ENCODE measurements around the gene MARF1.
"Not testable (repeated sequence)": the region's sequence is repeated elsewhere in the genome, so short reads cannot be mapped to it uniquely, and the experiment has no call there.

The MARF1 gene

GRCh38 chr16:15621456-15621855 lies 21.5 kb downstream of the MARF1 start:
- DNase-seq (ENCODE audit: low read depth in 3 of 3): no peak

DNA sequence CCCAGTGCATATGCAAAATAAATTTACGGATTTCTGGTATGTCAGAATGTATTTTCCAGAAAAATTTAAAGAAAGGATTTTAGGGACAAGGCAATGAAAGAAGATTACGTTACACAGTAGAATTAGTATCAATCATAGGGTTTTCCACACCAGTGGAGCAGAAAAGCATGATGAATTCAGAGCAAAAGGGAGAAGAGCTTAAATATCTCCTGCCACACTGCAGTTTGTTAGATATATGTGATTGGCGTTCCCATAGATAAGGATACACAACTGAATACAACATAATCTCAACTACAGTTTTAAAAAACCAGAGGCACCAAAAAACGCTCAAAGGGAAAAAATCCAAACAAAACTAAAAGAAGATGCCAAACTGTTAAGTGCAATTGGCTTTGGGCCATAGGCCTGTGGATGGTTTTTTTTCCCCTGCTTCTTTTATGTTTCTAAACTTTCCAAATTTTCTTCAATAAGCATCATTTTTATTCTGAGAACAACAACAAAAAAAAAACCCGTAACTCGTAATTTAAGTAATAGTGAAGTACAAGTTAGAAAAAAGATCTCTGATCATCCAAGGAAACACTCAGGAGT lies 22.3 kb downstream of the MARF1 start:
- no peak for DNase-seq (ENCODE audit: low read depth in 3 of 3)

- DNase-seq (ENCODE audit: low read depth in 3 of 3): no peak
Observed at GRCh38 chr16:15618392-15618791, 24.6 kb downstream of the MARF1 start.

DNA sequence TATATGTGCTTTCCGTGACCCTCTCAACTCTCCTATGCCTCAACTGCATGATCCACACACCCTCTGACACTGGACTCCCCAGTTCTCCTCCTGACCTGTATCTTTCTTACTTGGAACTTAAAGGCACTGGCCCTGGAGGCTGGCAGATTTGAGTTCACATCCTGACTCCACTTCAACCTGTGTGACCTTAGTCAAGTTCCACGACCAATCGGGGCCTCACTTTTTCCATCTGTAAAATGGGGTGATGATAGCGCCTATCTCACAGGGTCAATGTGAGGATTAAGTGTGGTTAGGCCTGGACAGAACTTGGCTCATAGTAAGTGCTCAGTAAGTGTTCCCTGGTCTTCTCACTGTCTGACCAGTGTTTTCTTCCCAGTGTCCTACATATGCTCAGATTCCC lies 25.1 kb downstream of the MARF1 start:
- DNase-seq (ENCODE audit: low read depth in 3 of 3): no peak

DNA sequence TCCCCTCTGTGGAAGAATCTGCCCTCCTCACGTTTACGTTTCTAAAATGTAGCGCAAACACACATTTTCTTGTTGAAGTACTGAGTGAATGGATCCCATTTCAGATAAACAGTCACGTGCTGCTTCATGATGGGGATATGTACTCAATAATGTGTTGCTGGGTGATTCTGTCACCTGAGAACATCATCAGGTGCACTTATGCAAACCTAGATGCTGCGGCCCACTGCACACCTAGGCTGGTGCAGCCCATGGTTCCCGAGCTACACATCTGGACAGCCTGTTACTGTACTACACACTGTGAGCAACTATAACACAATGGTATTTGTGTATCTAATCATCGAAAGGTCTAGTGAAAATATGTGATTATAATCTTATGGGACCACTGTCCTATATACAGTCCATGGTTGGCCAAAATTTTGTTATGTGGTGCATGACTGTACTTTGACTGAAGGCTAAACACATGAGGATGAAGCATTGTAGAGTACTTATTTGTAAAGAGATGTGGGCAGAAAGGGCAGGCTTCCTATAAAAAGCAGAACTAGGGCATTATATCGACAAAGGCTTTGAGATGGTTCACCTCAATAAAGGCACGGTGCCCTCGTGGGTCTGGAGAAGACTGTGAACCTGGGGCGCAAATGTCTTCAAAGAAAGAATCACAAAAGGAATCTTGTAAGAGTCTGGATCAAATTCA lies 26.3 kb downstream of the MARF1 start:
- DNase-seq (ENCODE audit: low read depth in 3 of 3): no peak

GRCh38 chr16:15616012-15616411 lies 26.9 kb downstream of the MARF1 start:
- DNase-seq (ENCODE audit: low read depth in 3 of 3): no peak

DNA sequence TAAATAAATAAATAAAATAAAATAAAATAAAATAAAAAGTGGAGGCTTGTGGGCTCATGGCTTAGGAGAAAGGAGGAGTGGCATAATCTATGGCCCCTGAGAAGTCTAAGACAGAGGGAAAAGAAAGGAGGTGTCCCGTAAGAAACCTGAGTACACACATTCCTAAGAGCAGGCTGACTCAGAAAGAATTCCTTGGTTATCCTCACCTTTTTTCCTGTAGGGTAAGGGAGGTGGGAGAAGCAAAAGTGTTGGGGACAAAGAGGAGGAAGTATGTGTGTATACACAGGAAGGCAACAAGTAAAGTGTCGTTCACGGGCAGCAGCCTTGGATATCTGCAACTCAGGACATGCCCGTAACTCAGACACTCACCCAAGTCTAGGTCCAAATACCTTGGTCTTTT lies 29.3 kb downstream of the MARF1 start:
- no peak for DNase-seq (ENCODE audit: low read depth in 3 of 3)

DNA sequence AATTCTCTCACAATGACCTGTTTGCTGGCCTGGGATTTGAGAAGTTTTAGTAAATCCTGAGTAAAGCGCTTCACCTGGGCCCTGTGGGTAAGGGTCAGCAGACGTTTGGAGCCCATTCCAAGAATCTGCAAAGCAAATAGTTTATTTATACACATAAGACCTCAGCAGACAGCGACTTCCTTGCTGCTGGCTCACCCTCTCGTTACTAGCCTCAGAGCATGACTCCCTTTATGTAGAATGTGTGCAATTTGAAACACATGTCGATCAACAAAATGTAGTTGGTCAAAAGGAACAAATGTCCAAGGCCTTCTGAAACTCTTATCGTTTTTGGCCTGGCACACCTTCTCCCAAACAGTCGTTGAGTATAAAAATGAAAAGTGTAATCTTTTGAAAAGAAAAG lies 31.3 kb downstream of the MARF1 start:
- DNase-seq (ENCODE audit: low read depth in 3 of 3): no peak

DNA sequence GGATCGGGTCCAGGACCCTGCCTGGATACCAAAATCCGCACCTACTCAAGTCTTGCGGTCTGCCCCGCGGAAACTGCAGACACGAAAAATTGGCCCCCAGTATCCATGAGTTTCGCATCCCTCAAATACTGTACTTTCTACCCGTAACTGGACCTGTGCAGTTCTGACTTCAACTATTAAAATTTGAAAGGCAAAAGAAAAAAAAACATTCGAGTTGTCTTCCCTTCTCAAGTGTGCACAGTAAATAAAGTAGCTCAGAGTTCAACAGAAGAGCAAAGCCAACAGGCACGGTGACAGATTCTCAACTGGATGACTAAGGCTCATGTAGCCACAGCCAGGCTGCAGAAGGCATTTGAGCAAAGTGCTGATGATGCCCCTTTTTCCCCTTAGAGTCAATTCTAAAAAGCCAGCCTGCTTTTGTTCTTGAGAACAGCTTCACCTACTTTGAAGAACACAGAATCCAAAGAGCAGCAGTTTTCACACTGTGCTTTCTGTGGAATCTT lies 32.5 kb downstream of the MARF1 start:
- DNase-seq (ENCODE audit: low read depth in 3 of 3): no peak

GRCh38 chr16:15609286-15609649 lies 33.7 kb downstream of the MARF1 start:
- DNase-seq (ENCODE audit: low read depth in 3 of 3): no peak

DNA sequence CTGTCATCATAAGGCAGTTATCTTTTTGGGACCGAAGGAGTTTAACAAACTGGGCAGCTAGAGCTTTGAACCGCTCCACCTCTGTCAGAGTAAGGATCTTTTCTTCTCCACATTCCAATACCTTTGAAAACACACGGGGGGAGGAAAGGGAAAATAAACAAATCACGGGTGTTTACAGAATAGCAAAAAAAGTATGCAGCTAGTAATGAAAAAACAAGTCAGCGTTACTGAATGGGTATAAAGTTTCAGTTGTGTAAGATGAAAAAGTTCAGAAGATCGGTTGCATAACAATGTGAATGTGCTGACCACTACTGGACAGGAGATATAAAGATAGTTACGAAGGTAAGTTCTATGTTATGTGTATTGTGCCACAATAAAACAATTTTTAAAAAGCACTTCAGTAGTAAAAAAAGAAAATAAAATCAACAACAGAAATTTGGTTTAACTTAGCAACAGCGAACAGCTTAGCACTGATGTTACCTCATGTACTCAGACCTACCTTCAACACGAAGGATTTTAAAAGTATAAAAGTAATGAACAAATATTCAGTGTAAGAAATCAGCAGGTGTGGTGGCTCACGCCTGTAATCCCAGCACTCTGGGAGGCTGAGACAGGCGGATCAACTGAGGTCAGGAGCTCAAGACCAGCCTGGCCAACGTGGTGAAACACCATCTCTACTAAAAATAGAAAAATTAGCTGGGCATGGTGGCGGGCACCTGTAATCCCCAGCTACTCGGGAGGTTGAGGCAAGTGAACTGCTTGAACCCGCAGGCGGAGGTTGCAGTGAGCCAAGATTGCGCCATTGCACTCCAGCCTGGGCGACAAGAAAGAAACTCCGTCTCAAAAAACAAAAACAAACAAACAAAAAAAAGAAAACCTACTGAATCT lies 34.3 kb downstream of the MARF1 start:
- DNase-seq (ENCODE audit: low read depth in 3 of 3): no peak

DNA sequence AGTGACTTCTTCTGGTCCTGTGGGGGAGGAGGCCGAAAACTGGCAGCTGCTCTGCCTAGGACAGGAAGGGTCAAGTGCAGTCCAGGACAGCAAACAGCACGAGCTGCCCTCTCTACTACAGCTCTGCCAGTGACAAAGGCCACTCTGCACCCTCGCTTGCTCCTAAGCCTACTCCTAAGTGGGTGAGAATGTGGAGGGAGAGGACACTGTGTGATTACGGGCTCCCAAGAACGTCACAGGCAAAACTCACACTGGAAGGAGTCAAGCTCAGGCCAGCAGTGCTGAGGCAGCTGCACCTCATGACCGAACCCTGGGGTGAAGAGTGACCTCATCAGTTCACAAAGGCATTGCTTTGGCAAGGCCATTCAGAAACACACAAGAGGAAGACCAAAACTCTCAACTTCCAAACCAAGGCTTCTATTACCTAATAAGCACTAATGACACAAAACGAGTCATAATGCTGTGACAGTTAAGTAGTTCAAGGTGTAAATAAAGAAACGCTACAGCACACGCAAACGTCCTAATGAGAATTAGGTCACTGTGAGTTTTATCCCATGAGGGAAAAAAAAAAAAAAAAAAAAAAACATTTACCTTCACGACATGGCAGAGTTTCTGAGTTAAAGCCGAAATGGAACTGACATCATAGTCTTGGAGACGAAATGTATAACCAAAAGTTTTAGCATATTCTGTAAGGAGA lies 35.1 kb downstream of the MARF1 start:
- DNase-seq (ENCODE audit: low read depth in 3 of 3): no peak

- not testable (repeated sequence) for DNase-seq (ENCODE audit: low read depth in 3 of 3)
Observed at GRCh38 chr16:15607221-15607699, 35.7 kb downstream of the MARF1 start.

DNA sequence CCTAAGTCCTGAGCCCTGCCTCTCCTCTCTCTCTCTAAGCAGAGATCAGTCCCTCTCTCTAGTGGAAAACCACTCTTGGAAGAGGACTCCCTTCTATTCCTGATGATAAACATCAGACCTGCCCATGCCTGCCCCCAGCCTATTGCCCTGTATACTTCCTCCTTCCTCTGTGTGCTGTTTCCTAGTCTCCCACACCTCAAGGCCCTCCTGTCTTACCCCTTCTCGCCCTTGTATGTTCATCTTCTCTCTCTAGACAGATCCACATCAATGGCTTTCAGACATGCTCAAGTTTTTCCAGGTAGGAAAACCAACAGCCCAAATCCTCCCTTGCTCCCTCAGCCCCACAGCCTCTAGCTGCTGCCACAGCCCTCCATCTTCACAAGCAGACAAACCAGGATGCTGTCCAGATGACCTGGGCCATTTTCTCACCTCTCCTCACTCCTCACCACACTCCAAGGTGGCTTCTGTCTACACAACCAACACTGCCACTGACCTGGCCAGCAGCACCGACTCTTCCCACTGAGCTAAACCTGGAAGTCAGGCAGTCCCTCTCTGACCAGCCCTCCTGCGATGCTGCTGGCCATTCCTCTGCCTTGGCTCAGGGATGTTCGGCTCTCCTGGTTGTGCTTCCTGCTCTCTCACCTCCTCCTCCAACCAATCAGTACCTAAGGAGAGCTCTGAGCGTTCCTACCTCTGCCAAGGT lies 36.3 kb downstream of the MARF1 start:
- DNase-seq (ENCODE audit: low read depth in 3 of 3): no peak

DNA sequence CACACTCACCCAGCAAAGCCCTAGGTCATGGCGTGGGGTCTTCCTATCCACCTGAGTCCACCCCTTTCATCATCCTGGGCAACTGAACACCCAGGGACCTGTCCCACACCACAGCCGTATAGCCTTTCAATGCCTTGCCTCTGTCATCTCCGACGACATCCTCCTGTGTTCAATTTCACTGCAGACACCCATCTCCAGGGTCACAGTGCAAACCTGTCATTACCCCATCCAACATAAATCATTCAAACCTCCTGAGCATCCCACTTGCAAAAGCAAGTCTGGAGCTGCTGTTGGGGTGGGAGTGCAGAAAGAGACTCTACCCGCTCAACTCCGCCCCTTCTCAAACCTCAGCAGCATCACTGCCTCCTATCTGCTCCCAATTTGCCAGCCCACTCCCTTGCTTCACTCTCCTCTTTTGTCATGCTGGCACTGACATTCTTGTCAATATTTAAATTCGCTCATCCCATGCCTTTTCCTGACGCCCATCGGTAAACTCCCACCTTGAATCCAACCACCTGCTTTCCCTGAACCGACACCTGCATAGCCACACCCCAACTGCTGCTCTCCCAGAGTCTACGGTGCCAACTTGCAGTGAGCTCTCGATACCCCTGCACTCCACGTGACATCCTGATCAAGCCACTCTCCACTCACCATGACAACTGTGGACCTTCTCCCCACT lies 37.0 kb downstream of the MARF1 start:
- DNase-seq (ENCODE audit: low read depth in 3 of 3): no peak

DNA sequence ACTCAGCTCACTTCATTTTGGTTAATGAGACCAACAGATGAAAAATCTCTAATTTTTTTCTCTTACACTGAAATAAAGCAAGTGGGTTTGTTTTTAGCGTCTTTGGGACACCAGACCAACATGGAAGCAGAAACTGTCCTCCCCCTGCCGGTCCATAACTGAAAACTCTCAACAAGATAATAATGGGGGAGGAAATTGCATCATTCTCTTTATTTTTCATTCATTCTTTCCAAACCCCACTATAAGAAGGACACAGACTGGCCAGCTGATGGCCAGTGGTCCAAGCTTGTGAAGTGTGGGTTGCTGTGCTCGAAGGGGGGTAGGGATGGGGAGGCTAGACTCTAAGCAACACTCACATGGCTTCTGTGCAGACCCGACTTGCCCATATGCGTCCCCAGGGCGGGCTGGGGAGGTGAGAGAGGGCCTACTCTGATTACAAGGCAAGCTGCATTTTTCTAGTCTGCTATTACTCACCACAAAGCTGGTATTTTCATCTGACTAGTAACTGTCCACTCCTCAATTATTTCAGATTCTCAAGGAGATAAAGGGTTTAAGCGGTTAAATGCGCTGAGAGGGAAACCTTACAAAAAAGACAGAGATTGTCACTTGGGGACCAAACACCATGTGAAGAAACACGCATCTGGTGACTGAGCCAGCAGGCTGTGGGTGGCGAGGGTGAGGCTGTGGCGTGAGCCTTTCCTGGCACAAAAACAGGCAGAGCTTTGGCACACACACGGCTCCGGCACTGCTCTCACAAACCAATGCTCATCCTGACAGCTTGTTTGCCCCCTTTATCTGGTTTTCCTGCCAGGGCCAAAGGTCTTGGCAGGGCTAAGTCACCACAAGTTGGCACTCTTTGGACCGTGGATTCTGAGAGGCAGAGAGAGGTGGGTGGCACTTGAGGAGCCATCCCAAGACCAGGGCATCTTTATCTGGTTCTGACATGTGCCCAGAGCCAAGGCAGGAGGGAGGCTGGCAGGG lies 38.2 kb downstream of the MARF1 start:
- no peak for DNase-seq (ENCODE audit: low read depth in 3 of 3)

GRCh38 chr16:15602285-15603044 lies 40.5 kb downstream of the MARF1 start:
- DNase-seq (ENCODE audit: low read depth in 3 of 3): no peak

GRCh38 chr16:15601212-15601879 lies 41.6 kb downstream of the MARF1 start:
- DNase-seq (ENCODE audit: low read depth in 3 of 3): no peak

Measured in stimulated activated CD4-positive, alpha-beta T cell treated with anti-CD3 and anti-CD28 coated beads, TNF-alpha, amount 100 ng/mL, for 24 hours (primary cell).